ENCODE results near the gene RAD52.

The RAD52 gene

DNA sequence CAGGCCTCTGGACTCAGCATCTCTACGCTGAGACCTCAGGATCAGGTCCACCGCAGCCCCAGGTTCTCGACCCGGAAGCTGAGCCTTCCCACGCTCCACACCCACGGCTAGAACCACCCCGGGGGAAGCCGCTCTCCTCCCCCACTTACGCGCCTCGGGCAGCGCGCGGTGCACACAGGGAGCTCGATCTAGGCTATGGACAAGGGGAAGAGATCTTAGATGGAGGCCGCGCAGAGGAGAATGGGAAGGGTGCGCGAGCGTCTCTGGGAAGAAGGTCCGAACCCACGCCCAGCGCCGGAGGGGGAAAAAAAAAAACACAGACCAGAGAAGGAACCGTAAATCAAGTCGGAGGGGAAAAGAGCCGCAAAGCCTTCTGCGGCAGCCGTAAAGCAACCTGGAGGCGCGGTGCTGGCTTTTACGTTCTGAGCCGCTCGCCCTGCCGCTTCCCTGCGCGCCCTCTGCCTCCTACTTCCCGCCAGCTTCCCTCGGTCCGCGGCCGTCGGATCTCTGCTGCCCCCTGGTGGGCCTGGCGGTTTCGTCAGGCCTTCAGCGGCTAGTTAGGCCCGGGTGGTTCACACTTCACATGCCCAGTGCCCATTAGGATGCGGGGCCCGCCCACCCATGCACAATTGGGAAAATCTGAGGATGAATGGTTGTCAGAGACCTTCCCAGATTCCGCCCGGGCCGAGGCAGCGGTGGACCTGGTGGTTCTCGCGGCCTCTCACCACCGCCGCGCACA, at the start of gene RAD52:
RAD52 (minus strand) TSS at position 242 of the 739 bp plus-strand sequence. CDS start 16,636 bp downstream, outside the sequence.
- peak; percentile 95 to 98 for DNase-seq

DNA sequence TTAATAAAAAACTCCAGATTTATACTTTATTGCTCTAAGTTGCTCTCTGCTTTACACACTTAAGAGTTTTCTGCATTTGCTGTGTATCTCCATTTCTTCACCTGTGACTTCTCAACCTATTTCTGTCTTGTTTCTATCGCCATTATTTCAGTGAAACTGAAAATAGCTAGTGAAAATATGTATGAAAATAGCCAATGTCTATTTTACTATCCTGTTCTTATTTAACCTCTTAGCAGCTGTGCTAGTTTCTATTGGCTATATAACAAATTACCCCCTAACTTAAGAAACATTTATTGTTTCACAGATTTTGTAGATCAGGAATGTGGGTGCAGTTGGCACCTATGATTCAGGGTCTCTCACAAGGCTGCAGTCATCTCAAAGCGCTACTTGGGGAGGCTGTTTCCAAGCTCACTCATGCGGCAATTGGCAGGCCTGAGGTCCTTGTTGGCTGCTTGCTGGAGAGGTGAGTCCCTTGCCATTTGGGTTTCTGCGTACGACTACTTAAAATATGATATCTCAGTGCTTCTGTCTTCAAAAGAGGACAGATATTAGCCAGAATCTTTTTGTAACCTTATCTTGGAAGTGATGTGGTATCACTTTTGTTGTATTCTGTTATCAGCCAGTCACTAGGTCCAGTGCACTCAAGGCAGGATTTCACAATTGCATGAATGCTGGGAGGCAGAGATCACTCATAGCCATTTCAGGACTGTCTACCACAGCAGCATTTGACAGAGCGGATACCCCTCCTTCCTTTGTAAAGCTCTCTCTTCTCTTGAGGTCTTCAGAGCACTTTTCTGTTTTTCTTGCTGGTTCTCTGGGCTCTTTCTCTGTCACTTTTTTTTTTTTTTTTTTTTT, 48.8 kb upstream of the RAD52 start:
- no peak for DNase-seq

DNA sequence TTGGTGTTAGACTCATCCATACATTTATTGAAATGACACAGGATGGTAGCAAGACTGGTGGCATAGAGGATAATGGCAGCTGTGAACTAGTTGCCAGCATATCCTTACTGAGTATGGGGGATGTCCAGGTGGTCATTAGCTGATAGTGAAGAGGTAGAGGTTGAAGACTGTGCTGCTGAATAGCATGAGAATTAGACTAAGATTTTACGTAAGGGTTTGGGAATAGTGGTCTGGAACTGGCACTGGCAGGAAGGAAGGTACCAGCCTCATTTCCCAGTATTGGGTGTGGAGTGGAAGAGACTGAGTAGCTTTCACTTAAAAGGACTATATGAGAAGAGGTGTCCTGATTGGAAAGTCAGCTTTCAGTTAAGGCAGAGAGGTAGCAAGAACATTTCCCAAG, 48.0 kb upstream of the RAD52 start:
- DNase-seq: no peak

DNA sequence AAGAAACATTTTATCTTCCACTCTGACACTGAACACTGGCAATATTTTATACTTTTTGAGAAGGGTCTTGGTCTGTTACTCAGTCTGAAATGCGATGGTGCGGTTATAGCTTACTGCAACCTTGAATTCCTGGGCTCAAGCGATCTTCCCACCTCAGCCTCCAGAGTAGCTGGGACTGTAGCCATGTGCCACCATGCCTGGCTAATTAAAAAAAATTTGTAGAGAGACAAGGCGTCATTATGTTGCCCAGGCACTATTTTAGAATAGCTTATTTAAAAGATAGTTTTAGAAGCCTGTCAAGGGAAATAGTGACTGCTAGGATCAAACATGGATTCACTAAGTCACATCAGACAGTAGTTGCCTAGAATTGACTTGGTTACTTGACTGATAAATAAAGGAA, 47.4 kb upstream of the RAD52 start:
- no peak for DNase-seq

DNA sequence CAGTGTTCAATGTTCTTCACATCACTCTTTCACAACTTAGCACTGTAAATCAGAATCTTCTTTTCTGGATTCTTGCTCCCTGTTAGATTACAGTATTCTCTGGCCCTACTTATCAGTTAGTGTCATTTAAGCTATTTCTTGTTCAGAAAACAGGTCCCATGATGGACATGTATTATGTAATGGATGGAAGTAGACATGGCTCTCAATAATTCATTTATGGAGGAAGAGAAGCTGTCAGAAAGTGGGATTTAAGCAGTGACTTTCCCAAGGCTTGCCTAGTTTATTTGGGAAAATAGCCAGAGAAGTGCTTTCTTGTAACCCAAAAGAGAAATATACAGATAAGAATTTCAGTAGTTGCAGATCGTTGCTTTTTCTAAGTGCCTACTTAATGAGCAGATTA, 43.2 kb upstream of the RAD52 start:
- no peak for DNase-seq

DNA sequence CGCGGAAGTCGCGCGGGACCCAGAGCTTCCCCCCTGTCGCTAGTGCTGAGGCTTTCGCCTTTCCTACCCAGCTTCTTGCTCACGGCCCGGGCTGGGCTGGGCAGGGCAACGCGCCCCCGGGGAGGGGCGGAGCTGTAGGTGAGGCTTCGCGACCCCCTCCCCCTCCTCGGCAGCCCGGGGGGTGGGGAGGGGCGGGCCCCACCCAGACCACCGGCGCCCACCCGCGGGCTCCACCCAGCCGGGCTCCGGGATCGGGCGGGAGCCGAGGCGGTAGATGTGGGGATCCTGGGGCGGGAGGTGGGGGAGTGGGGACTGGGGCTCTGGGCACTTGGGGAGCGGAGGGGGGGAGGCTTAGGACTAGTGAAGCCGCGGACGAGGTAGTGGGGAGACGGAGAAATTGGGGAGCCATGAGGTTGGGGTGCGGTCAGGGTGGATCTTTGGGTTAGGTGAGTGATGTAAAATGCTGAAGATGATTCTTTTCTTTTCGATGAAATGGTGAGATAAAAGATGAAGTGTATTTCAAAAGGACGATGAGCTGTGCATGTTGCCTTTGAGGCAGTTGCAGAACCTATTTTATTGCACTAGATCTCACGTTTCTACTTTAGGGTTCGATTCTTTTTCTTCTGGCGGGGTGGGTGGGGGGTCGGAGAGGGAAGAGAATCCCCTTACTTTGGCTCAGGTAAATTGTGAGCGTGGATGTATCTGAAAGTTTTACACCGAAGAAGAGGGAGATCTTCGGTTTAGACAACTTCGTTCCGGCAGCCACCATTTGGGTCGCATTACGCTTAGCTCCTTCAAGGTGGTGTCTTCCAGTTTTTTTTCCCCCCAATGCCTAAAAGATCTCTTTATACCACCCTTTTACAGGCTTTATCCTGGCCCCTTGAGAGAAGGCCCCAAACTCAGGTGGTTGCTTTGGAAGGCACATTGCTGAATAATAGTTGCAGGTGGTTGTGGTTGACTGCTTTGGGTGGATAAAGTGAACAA, 42.1 kb upstream of the RAD52 start:
- peak in 1 of 2 donors; percentile 2 for DNase-seq

DNA sequence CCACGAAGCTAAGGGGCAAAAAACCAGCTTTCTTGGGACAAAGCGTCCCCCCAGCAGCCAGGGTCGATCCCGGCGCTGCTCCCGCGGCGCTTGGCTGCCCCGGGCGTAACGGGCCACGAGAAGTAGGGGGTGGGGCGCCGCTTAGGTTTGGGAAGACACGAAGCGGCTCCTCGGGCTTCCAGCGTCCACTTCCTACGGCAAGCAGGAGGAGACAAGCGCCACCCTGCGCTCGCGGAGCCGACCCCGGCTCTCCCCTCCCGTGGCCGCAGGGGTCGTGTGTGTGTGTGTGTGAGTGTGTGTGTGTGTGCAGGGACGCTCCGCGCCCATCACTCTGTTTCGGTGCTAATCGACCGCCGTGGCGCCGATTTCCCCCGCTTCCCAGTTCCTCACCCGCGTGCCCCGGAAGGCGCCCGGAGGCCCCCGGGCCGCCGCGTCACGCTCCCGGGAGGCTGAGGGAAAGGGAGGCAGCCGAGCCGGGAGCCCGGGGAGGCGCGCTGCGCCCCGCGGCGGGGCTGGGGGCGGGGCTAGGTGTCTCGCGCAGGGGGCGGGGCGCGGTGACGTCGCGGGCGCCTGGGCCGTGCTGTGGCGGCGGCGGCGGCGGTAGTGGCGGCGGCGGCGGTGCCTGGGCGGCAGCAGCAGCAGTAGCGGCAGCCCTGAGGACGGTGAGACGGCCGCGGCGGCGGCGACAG, 41.3 kb upstream of the RAD52 start, which contains the start of gene ERC1:
ERC1 (plus strand) TSS at position 563 of the 689 bp plus-strand sequence. CDS start 36,681 bp downstream, outside the sequence.
- DNase-seq: peak; percentile 81 to 83

DNA sequence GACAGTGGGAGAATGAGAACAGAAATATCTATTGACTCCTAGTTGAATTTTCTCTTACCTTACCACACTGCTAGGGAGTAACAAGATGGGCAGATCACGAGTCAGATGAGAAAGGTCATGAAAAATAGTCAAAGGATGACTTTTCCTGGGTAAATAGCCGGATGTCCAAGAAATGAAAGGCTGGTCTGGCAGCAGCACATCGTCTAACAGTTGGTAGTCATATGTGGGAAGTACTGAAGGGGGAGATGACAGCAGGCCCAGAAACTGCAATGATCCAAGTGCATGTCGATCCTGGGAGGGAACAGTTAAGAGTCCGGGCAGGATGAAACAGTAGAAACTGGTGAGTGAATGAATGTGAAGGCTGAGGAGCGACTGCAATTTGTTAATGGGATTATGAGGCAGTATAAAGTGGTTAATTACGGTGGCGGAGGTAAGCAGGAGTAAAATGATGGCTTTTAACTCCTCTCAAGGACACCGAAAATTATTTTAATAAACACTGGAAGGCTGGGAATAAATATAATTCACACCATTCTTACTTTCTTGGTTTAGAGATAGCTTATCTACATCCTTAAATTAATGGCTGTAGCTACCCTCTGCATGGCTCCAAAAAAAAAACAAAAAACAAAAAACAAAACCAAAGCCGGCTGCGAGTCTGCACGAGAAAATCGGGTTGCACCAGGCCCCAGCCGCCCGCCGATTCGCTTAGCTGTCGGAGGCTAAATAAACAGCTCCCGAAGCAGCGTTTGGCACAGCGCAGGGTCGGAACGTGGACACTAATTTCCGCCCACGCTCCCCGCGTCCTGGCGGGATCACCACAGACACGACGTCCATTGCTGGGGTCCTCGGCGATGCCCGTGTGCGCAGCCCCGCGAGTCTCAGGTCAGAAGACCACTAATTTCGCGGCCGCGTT, 40.5 kb upstream of the RAD52 start:
- peak; percentile 44 for DNase-seq

DNA sequence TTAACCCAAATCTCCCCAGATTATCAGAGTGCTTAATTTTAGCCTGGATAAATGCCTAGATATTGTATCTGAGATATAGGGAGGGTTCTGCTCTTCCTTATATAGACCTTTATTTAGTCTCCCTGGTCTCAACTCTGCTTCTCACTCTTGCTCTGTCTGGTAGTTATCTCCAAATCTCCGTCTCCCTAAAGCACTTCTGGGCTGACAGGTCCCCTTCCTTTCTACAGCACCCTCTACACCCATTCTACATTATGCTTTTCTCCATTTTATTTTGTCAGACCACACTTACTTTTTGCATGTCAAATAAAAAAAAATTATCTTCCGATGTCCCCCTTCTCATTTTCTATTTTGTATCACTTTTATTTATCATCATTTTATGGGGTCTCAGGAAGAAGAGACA, 39.6 kb upstream of the RAD52 start:
- no peak for DNase-seq

DNA sequence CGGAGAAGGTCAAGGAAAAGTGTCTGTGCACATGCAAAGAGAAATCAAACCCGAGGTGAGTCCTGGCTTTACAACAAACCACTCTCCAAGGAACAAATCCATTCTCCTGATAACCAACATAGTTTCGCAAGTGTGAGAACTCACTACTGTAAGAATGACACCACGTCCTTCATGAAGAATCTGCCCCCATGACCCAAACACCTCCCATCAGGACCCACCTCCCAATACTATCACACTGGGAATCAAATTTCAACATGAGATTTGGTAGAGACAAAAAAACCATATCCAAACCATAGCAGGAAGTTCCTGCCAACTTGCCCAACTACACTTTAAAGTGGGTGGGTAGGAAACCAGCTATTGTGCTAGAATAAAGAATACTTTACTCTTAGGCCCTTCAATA, 39.2 kb upstream of the RAD52 start:
- no peak for DNase-seq

DNA sequence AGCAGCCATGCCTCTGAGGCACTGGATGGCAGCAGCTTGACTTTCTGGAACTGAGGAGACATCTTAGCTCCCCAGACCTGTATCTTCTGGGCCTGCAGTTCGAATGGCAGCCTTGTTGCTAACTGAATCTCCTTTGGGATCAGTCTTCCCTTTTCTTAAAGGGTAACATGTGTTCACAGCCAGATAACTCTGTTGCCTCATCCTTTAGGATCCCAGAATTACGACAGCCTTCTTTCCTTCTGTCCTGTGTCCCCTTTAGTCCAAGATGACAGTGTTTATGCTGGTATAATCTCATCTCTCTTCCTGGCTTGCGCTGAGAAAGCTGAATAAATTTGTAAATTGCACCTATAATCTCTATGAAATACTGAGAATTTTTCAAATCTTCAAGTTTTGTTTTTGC, 32.5 kb upstream of the RAD52 start:
- DNase-seq: no peak

DNA sequence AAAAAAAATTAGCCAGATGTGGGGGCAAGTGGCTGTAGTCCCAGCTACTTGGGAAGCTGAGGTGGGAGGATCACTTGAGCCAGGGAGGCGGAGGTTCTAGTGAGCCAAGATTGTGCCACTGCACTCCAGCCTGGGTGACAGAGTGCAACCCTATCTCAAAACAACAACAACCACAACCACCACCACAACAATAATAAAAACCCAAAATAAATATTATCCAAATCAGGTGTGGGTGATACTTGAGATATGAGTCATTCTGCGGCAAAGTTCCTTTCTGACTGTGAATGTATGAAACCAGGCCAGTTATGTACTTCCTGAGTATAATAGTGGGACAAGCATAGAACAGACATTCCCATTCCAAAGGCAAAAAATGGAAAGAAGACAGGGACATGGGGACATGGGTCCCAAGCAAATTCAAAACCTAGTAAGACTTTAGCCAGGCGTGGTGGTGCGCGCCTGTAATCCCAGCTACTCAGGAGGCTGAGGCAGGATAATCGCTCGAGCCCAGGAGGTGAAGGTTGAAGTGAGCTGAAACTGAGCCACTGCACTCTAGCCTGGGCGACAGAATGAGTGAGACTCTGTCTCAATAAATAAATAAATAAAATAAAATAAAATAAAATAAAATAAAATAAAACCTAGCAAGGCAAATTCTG, 31.8 kb upstream of the RAD52 start:
- no peak for DNase-seq

DNA sequence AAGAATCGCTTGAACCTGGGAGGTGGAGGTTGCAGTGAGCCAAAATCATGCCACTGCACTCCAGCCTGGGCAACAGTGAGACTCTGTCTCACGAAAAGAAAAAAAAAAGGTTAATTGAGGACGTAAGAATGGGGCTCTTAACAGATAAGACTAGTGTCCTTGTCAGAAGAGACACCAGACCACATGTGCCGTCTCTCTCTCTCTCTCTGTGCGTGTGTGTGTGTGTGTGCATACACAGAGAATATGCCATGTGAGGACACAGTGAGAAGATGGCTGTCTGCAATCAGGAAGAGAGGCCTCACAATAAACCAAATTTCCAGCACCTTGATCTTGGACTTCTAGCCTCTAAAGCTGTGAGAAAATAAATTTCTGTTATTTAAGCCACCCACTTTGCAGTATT, 29.9 kb upstream of the RAD52 start:
- no peak for DNase-seq

DNA sequence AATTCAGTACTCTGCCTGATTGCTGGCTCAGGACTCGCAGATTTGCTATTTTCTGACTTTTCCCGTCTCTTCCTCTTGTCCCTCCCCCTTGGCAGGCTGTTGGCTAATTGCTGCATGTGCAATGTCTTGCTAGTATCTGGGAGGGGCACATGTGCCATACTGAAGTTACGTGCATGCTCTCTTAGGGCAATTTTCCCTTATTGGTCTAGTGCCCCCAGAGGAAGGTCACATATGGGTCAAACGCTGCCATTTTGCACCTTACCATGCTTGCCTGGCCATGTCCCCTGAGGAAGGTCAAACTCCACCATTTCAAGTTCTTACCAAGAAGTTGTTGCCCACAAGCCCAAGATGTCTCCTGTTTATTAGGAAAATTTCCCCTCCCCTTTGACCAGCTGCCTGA, 27.7 kb upstream of the RAD52 start:
- DNase-seq: no peak

DNA sequence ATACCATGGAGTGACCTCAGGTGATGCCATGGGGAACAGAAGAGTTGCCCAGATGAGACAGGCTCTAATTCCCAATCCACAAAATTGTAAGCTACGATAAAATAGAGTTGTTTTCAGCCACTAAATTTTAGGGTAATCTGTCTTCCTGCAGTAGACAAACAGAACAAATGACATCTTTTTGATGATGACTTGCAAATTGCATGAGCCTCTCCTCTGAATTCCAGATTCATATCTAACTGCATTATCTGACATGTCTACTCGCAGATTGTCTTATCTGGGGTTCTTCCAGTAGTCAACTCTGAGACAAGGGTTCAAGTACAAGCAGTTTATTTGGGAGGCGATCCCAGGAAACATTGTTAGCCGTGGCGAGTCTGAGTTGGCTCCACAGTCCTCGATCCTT, 27.1 kb upstream of the RAD52 start:
- no peak for DNase-seq

DNA sequence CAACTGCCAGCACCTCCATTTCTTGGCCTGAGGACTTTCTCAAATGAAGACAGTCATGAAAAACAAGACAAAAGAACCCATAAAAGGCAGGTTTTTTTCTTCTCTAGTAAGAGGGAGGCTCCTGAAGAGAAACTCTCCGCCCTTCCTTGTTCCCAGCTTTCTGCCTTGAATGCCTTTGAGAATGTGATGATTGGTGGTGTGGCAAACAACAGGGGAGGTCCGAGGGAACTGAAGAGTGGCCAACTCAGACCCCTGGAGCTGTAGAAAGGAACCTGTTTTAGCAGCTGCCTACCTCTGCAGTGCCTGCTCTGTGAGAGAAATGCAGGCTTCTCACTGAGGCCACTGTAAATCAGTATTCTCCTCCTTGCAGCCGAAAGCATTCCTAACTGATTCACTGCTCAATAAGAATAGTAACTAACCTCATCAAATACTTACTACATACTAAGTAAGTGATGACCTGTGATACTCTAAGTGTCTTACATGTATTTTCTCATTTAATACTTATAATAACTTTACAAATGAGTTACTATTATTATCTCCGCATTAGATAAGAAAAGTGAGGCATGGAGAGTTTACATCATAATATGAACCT, 24.9 kb upstream of the RAD52 start:
- DNase-seq: no peak

DNA sequence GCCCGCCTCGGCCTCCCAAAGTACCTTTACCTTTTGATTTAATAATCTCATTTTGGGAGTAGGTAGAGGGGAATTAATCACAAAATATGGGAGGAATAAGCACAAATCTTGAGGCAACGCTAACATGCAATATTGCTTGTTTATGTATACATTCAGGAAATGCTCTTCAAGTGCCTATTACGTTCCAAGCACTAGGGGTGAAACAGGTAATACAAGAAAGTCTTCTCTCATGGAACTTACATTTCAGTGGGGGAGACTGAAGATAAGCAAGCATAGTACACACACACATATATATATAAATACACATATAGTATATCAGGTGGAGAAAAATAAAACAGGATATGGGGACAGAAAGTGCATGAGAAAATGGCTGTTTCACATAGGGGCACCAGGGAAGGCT, 22.5 kb upstream of the RAD52 start:
- DNase-seq: no peak

DNA sequence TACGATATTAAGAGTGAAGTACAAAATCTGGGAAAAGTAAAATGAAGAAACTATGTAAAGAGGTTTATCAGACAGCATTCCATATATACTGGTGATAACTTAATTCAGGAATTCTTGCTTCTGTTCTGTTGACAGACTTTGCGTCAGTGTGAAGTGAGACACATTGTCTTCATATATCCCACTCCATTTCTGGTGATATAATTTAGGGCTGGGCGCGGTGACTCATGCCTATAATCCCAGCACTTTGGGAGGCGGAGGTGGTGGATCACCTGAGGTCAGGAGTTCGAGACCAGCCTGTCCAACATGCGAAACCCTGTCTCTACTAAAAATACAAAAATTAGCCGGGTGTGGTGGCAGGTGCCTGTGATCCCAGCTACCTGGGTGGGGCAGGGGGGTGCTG, 20.3 kb upstream of the RAD52 start:
- no peak for DNase-seq

DNA sequence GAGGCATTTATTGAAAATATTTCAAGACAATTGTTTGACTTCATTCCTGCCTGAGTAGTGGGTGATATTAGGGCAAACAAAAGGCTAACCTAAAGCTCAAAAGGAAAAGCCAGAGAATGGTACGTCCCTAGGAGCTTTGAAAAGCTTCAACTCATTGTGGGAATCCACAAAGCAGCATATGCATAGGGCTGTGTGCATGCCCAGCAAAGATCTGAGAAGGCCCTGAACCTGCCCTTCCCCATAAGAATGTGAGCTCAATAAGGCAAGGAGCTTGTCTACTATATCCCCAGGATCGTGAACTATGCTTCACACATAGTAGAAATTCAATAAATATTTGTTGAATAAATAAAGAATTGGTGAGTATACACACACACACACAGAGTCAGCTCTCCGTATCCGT, 19.1 kb upstream of the RAD52 start:
- no peak for DNase-seq

DNA sequence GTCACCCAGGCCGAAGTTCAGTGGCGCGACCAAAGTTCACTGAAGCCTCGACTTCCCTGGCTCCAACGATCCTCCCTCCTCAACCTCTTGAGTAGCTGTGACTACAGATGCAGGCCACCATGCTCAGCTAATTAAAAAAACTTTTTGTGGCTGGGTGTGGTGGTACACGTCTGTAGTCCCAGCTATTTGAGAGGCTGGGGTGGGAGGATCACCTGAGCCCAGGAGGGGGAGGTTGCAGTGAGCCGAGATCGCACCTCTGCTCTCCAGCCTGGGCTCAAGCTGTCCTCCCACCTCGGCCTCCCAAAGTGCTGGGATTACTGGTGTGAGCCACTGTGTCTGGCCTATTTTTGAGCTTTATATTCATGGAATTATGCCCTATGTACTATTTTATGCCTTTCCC, 18.1 kb upstream of the RAD52 start:
- DNase-seq: no peak

Measured in activated CD4-positive, alpha-beta T cell treated with anti-CD3 and anti-CD28 coated beads for 4 hours (primary cell).